ENCODE data around the gene C1orf159. TPM values are rescaled to one million over a fixed set of nuclear protein-coding genes. Genes with fewer than 3 reads are reported as not detected.

The C1orf159 gene
- polyA plus RNA-seq, 1 donor from 2014 or later: 31.5 TPM

- Histone ChIP-seq H3K27me3 (ENCODE audit: insufficient read depth, low read depth, low read length) (peaks cover 16% of the 10 kb centered on the region), H3K9ac (ENCODE audit: low read length) (no peak overlapping the region), H3F3A (ENCODE audit: insufficient read depth, low read length, poor library complexity, severe bottlenecking) (no peaks in the 10 kb centered on the region), H3K79me2 (replicated peaks; ENCODE audit: insufficient read depth, low read length) (no peaks in the 10 kb centered on the region), H3K36me3 (ENCODE audit: insufficient read depth, low read length) (no peaks in the 10 kb centered on the region), H3K4me2 (ENCODE audit: low read length) (no peak overlapping the region), H3K4me3 (ENCODE audit: low read length) (no peak overlapping the region), H3K9me3 (ENCODE audit: low read length) (no peaks in the 10 kb centered on the region), H2AFZ (ENCODE audit: low read depth, low read length) (no peak overlapping the region), H3K27ac (ENCODE audit: low read length) (no peak overlapping the region), H4K20me1 (ENCODE audit: insufficient read depth) (no peaks in the 10 kb centered on the region), H3K9me2 (ENCODE audit: insufficient read depth, low read length) (no peaks in the 10 kb centered on the region)
- TF ChIP-seq RAD21 (conservative IDR thresholded peaks at IDR 0.05): no peak
- TF ChIP-seq MXI1 (conservative IDR thresholded peaks at IDR 0.05; ENCODE audit: poor library complexity, severe bottlenecking): no peak
- TF ChIP-seq, protein P1, sequence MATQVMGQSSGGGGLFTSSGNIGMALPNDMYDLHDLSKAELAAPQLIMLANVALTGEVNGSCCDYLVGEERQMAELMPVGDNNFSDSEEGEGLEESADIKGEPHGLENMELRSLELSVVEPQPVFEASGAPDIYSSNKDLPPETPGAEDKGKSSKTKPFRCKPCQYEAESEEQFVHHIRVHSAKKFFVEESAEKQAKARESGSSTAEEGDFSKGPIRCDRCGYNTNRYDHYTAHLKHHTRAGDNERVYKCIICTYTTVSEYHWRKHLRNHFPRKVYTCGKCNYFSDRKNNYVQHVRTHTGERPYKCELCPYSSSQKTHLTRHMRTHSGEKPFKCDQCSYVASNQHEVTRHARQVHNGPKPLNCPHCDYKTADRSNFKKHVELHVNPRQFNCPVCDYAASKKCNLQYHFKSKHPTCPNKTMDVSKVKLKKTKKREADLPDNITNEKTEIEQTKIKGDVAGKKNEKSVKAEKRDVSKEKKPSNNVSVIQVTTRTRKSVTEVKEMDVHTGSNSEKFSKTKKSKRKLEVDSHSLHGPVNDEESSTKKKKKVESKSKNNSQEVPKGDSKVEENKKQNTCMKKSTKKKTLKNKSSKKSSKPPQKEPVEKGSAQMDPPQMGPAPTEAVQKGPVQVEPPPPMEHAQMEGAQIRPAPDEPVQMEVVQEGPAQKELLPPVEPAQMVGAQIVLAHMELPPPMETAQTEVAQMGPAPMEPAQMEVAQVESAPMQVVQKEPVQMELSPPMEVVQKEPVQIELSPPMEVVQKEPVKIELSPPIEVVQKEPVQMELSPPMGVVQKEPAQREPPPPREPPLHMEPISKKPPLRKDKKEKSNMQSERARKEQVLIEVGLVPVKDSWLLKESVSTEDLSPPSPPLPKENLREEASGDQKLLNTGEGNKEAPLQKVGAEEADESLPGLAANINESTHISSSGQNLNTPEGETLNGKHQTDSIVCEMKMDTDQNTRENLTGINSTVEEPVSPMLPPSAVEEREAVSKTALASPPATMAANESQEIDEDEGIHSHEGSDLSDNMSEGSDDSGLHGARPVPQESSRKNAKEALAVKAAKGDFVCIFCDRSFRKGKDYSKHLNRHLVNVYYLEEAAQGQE (IDR thresholded peaks at IDR 0.05; ENCODE audit: borderline replicate concordance): no peak
- TF ChIP-seq CTCF (IDR thresholded peaks at IDR 0.05; ENCODE audit: poor library complexity, severe bottlenecking): no peak
- TF ChIP-seq TAF1 (IDR thresholded peaks at IDR 0.05; ENCODE audit: low read depth): no peak
- TF ChIP-seq EP300 (conservative IDR thresholded peaks at IDR 0.05; ENCODE audit: poor library complexity, severe bottlenecking): no peak
- no peak for TF ChIP-seq SMC3 (conservative IDR thresholded peaks at IDR 0.05; ENCODE audit: poor library complexity)
- TF ChIP-seq EZH2 (IDR thresholded peaks at IDR 0.05; ENCODE audit: borderline replicate concordance, insufficient read depth, low read length, poor library complexity, severe bottlenecking): no peak
- no peak for TF ChIP-seq POLR2AphosphoS5 (IDR thresholded peaks at IDR 0.05)
These were observed 60.9 kb downstream of the C1orf159 start for GRCh38 chr1:1054971-1055370.

DNA sequence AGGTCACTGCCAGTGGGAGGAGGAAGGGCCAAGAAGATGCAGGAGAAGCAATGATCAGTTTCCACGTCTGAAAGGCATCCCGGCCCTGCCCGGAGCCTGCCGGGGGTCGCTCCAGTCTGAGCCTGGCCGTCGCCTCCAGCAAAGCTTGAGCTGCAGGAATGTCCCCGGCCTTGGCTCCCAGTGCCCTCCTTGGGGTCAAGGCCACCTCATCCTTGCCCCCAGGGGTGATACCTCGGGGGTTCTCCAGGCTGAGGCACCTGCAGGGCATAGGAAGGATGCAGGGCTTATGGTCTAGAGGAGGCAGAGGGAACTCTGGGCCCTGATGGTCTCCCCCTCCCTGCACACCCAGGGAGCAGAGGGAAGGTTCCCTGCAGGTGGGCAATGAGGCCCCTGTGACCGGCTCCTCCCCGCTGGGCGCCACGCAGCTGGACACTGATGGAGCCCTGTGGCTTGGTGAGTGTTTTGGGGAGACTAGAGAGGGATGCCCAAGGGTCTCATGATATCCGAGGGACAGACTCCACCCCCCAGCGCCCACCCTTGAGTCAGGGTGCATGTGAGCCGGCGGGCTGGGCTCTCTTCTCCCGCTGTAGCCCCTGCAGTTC lies 61.7 kb downstream of the C1orf159 start:
- Histone ChIP-seq H3K9me2 (ENCODE audit: insufficient read depth, low read length) (no peaks in the 10 kb centered on the region), H3K27ac (ENCODE audit: low read length) (no peak overlapping the region), H3F3A (ENCODE audit: insufficient read depth, low read length, poor library complexity, severe bottlenecking) (no peaks in the 10 kb centered on the region), H3K79me2 (replicated peaks; ENCODE audit: insufficient read depth, low read length) (no peaks in the 10 kb centered on the region), H2AFZ (ENCODE audit: low read depth, low read length) (no peak overlapping the region), H3K9ac (ENCODE audit: low read length) (no peak overlapping the region), H3K4me3 (ENCODE audit: low read length) (no peak overlapping the region), H3K4me2 (ENCODE audit: low read length) (no peak overlapping the region), H4K20me1 (ENCODE audit: insufficient read depth) (no peaks in the 10 kb centered on the region), H3K36me3 (ENCODE audit: insufficient read depth, low read length) (no peaks in the 10 kb centered on the region), H3K27me3 (ENCODE audit: insufficient read depth, low read depth, low read length) (peaks cover 12% of the 10 kb centered on the region), H3K9me3 (ENCODE audit: low read length) (no peaks in the 10 kb centered on the region)
- no peak for TF ChIP-seq MXI1 (conservative IDR thresholded peaks at IDR 0.05; ENCODE audit: poor library complexity, severe bottlenecking)

Measured in neural cell (in vitro differentiated cells).